ENCODE results near the gene PMM1.

DNA sequence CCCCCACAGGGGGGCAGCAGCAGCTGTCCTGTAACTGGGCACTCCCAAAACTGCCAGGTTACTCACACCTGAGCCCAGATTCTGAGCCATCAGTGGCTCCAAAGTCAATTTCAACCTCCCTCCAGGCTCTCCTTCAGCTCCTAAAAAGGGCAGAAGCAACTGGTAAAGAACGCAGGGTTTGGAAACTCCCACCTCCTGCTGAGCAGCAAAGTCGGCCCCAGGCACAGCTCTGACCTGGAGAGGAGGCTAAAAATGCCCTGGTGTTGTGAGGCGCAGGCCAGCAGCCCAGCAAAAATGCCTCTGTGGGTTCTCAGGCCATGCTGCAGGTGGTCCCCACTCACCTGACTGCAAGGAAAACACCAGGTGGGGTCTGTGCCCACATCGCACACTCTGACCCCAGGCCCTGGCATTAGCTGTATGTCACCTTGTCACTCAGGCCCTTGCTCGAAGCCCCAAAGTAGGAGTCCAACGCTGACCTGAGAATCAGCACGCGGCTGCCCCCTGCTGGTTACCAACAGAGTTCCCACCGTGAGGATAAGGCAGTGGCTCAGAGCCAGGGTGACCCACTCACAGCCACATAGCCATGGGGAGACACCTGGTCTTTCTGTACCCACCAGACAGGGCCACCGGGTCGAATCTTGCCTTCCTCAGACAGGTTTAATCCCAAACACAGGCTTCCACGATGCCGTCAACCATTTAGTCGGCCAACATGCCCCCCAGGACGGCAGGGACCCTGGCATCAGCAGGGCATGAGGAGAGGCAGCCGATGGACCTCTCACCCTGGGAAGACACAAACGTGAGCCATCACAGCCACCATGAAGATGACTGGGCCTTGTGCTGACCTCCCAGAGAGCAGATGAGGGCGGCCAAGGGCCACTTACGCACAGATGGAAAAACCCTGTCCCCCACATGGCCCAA, 56.5 kb downstream of the PMM1 start:
- TF ChIP-seq CTCF (conservative IDR thresholded peaks at IDR 0.05; ENCODE audit: low read depth, low read length) (peak; percentile 69), EZH2 (IDR thresholded peaks at IDR 0.05; ENCODE audit: low read length, unreplicated experiment) (no peak)

All from PC-3 (cell line).